K562 (cell line): ENCODE results near the gene KRTAP12-2. TPM values are rescaled to one million over a fixed set of nuclear protein-coding genes. Genes with fewer than 3 reads are reported as not detected.

Experiments used
- ATAC-seq: fragments of 200-7000 bp; cut with Tn5 transposase; 3 replicates; pipeline ENCODE4 v1.9.1; 2020; ENCODE audit warnings: moderate library complexity
- BruUV-seq: library from RNA; stranded (reverse); fragments of 400-500 nt; replicated peaks from 2 replicates; lab custom pipeline; 2021; lab: Mats Ljungman, UMichigan
- CTCF ChIA-PET: fragments of 300-600 bp; formaldehyde crosslinking; extraction: SDS; loops from one replicate; lab custom pipeline; 2021; ENCODE audit warnings: low intra/inter-chr PET ratio; lab: Yijun Ruan, JAX
- POLR2A ChIA-PET: fragments of 300-600, 350-650 bp; sonication (Branson Sonifier 250); formaldehyde crosslinking; extraction: SDS; loops from one replicate; lab custom pipeline; 2021; ENCODE audit warnings: antibody characterized with exemption, inconsistent platforms; lab: Yijun Ruan, JAX
- DNase-seq, 4 experiments: peaks; one replicate each; pipeline versions ENCODE4 v3.0.0 to v3.0.0-alpha.2; 2011 to 2018; ENCODE audit warnings: low spot score in 3 of 4, mixed read lengths in 3 of 4; ENCODE audit errors: extremely low read depth in 1 of 4
- FAIRE-seq: peaks from 2 replicates; lab custom pipeline; 2011; peaks lifted over from hg19 to GRCh38; lab: Jason Lieb, UNC
- H2AFZ ChIP-seq: 2 replicates; pipeline ENCODE4 v1.6.0; 2011; ENCODE audit warnings: low read depth, low read length, control low read depth, inconsistent platforms
- H3K27ac ChIP-seq: fragments of 200-600 bp; 3 replicates; pipeline ENCODE4 v1.8.0; 2011; ENCODE audit warnings: low read depth, mild to moderate bottlenecking, control low read depth, inconsistent platforms, low read length, moderate library complexity, mixed read lengths; ENCODE audit errors: extremely low read depth
- H3K27me3 ChIP-seq, 2 experiments: fragments of 300-600 bp in 1 of 2; 2 replicates in 1 of 2; 3 replicates in 1 of 2; pipeline versions ENCODE4 v1.6.0 to v1.8.0; 2011; ENCODE audit warnings: inconsistent platforms in 2 of 2, low read length in 2 of 2, mild to moderate bottlenecking in 1 of 2, mixed read lengths in 1 of 2, moderate library complexity in 1 of 2; ENCODE audit not compliant: control insufficient read depth in 2 of 2, insufficient read depth in 2 of 2
- H3K36me3 ChIP-seq: fragments of 300-600 bp; 3 replicates; pipeline ENCODE4 v1.8.0; 2011; ENCODE audit warnings: mild to moderate bottlenecking, low read length, inconsistent platforms; ENCODE audit not compliant: control insufficient read depth, insufficient read depth
- H3K4me1 ChIP-seq, 2 experiments: fragments of 200-600 bp in 1 of 2; replicated peaks in 1 of 2; 2 replicates in 1 of 2; 3 replicates in 1 of 2; pipeline versions ENCODE4 v1.5.1 to v1.8.0; 2011; ENCODE audit warnings: inconsistent platforms in 2 of 2, low read length in 2 of 2, mild to moderate bottlenecking in 1 of 2, mixed read lengths in 1 of 2, moderate library complexity in 1 of 2; ENCODE audit not compliant: control insufficient read depth in 2 of 2, insufficient read depth in 2 of 2
- H3K4me2 ChIP-seq: 2 replicates; pipeline ENCODE4 v1.6.1; 2011; ENCODE audit warnings: low read length, control low read depth, inconsistent platforms, mixed read lengths; ENCODE audit not compliant: insufficient read depth
- H3K4me3 ChIP-seq: fragments of 200-600 bp; sonication (generic), shearing (Covaris generic); 2 replicates; pipeline ENCODE4 v1.5.1; 2016; ENCODE audit warnings: control low read depth, inconsistent platforms
- H3K79me2 ChIP-seq: fragments of 200-600 bp; 3 replicates; pipeline ENCODE4 v1.8.0; 2011; ENCODE audit warnings: low read length, inconsistent platforms; ENCODE audit not compliant: control insufficient read depth, insufficient read depth
- H3K9ac ChIP-seq, 2 experiments: 2 replicates each; pipeline versions ENCODE4 v1.6.0 to v1.6.1; 2011; ENCODE audit warnings: low read depth in 2 of 2, low read length in 2 of 2, control low read depth in 1 of 2, inconsistent platforms in 1 of 2, mild to moderate bottlenecking in 1 of 2, mixed read lengths in 1 of 2; ENCODE audit not compliant: insufficient read depth in 1 of 2
- H3K9me1 ChIP-seq: one replicate; pipeline ENCODE4 v1.6.0; 2011; ENCODE audit warnings: inconsistent platforms, mild to moderate bottlenecking, low read length, moderate library complexity; ENCODE audit not compliant: control insufficient read depth, insufficient read depth
- H3K9me3 ChIP-seq: replicated peaks from 2 replicates; pipeline ENCODE4 v1.5.1; 2011; ENCODE audit warnings: low read depth, low read length, inconsistent platforms; ENCODE audit not compliant: control insufficient read depth, insufficient read depth
- H4K20me1 ChIP-seq: replicated peaks from 2 replicates; pipeline ENCODE4 v1.6.1; 2011; ENCODE audit warnings: low read length, inconsistent platforms, mixed read lengths; ENCODE audit not compliant: control insufficient read depth, insufficient read depth
- BDP1 ChIP-seq: IDR thresholded peaks from 3 replicates; pipeline ENCODE4 v1.6.1; 2011; ENCODE audit not compliant: insufficient read length, insufficient read depth
- WGBS: fragments of 100-300 bp; shearing (Covaris generic); methylation state at CpG from one replicate; pipeline ENCODE4 v1.1.6; 2016; ENCODE audit warnings: low coverage, mixed read lengths; ENCODE audit not compliant: insufficient coverage; ENCODE audit errors: missing lambda C conversion rate; 5-methylcytosine and 5-hydroxymethylcytosine counted together
- in situ Hi-C: fragments of 300-500 bp; cut with MboI; formaldehyde crosslinking; loops from 4 replicates; pipeline ENCODE4 v1.15.0; 2018; ENCODE audit warnings: inconsistent platforms, mixed read lengths
- intact Hi-C: fragments of 100-400 bp; cut with micrococcal nuclease; formaldehyde crosslinking; loops from 2 replicates; pipeline ENCODE4 v1.14.2; 2022
- polyA plus RNA-seq, 8 experiments: library from polyadenylated mRNA; depleted of rRNA in 4 of 8; stranded (reverse) in 5 of 8; unstranded in 3 of 8; fragments of >200 nt; fragmentation: Nextera tagmentation in 2 of 8; fragmentation: Illumina TruSeq in 1 of 8; extraction: Ambion mirVana in 2 of 8; extraction: Trizol in 1 of 8; gene quantifications; 2 replicates each; pipeline versions ENCODE4 v1.2.1 to v1.2.3, GENCODE V29; 2011 to 2014; ENCODE audit warnings: inconsistent platforms in 1 of 8, missing spikeins in 1 of 8
- total RNA-seq, 7 experiments: library from RNA; depleted of rRNA in 6 of 7; stranded (reverse); fragments of >200 nt in 6 of 7; fragmentation: Illumina TruSeq in 2 of 7; extraction: Trizol in 2 of 7; gene quantifications; 2 replicates each; pipeline versions ENCODE4 v1.2.1 to v1.2.3, GENCODE V29; 2011 to 2021; ENCODE audit warnings: low replicate concordance in 1 of 7
- TF ChIP-seq, protein P1 (sequence below), 2 experiments: fragments of 200-800 bp in 1 of 2; sonication (Bioruptor generic) in 1 of 2; sonication (generic) in 1 of 2; formaldehyde crosslinking in 1 of 2; IDR thresholded peaks in 1 of 2; conservative IDR thresholded peaks in 1 of 2; 2 replicates each; pipeline versions ENCODE4 v1.5.0 to v1.6.1; 2016 to 2020; ENCODE audit warnings: missing compliant biosample characterization in 1 of 2, missing genetic modification characterization in 1 of 2, missing genetic modification reagents in 1 of 2

Gene KRTAP12-2
- total and polyA plus RNA-seq, 9 of the 15 experiments (the other 6 are each of a cell fraction or from before 2014, with no cell fraction given), result not detected

DNA sequence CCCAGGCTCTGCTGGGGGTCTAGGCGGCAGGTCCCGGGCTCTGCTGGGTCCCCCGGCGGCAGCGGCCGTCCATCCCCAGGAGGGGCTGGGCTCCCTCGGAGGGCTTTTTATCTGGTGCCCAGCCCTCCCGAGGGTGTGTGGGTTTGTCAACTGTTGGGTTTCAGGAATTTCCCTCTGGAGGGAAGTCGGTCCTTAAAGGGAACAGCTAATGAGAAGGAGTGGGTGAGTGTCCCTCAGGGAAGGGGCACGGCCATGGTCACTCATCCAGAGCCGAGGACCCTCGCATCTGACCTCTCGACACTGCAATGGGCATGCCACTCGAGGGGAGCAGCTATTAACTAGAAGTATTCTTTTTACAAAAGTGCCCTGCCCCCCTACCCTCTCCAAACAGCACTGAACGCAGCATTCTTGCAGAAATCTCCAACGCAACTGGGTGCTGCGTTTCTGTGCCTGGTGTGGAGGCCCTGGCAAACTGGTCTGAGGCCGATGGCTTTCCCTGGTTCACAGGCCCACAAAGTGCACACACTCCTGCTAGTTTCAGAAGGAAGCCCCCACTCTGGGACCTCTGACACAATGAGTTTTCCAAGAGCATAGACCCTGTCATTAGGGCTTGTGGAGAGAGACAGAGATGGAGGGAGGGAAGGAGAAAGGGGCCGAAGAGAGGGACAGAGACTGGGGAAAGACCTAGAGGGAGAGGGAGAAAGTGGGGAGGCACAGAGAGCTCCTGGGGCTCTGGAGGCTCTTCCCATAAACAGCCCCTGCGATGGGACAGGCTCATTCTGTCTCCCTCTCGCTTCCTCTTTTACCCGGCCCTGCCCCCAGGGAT lies 45.7 kb upstream of the KRTAP12-2 start:
- H3K27me3 ChIP-seq, result peaks cover 47 to 63% of the 10 kb centered on the region in 2 experiments; a peak in 4 of 5 replicates
- peaks cover 0 to 12% of the 10 kb centered on the region in 2 experiments; a peak in 1 of 5 replicates for H3K4me1 ChIP-seq
- no peak overlapping the region for H3K27ac ChIP-seq
- H3K9me3 ChIP-seq, result no peaks in the 10 kb centered on the region
- FAIRE-seq (no peak), DNase-seq (no peak), ATAC-seq (no peak)
- BruUV-seq, result no TSS peak
- H3K79me2 ChIP-seq, result no peaks in the 10 kb centered on the region
- no peaks in the 10 kb centered on the region for H3K9me1 ChIP-seq
- intact Hi-C loops (no loop called here), in situ Hi-C loops (no loop called here)
- WGBS, result under 1% methylated on average over 19 of the region's 22 CpGs
- H3K4me2 ChIP-seq, result no peak overlapping the region
- H3K4me3 ChIP-seq, result no peak overlapping the region
- POLR2A ChIA-PET, result no interaction called here
- H4K20me1 ChIP-seq, result peaks cover 8% of the 10 kb centered on the region; the same call in 1 of the 2 replicates
- no peaks in the 10 kb centered on the region for H3K36me3 ChIP-seq
- CTCF ChIA-PET, result no interaction called here
- H2AFZ ChIP-seq, result no peak overlapping the region
- TF ChIP-seq, protein P1, sequence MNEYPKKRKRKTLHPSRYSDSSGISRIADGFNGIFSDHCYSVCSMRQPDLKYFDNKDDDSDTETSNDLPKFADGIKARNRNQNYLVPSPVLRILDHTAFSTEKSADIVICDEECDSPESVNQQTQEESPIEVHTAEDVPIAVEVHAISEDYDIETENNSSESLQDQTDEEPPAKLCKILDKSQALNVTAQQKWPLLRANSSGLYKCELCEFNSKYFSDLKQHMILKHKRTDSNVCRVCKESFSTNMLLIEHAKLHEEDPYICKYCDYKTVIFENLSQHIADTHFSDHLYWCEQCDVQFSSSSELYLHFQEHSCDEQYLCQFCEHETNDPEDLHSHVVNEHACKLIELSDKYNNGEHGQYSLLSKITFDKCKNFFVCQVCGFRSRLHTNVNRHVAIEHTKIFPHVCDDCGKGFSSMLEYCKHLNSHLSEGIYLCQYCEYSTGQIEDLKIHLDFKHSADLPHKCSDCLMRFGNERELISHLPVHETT (CRISPR knock-in tag; conservative IDR thresholded peaks at IDR 0.05 in 1 of 2, IDR thresholded peaks at IDR 0.05 in 1 of 2), result no peak
- TF ChIP-seq BDP1, result no peak
- H3K9ac ChIP-seq, result no peak overlapping the region
